Measurements from ENCODE around the gene GPD1L. TPM values are rescaled to one million over a fixed set of nuclear protein-coding genes. Genes with fewer than 3 reads are reported as not detected.

The GPD1L gene
- polyA plus RNA-seq, 1 donor: 19.3 TPM

Other genes starting within 250 kb of the GPD1L start
- 22.9 TPM for gene OSBPL10, start 125.4 kb upstream of the GPD1L start, polyA plus RNA-seq (ENCODE audit: insufficient read length)
- gene ZNF860, start 124.9 kb upstream of the GPD1L start, polyA plus RNA-seq (ENCODE audit: insufficient read length): 2.7 TPM
- gene CMTM8, start 132.1 kb downstream of the GPD1L start, polyA plus RNA-seq (ENCODE audit: insufficient read length): 8.4 TPM

All from left kidney (tissue), 1 donor.